Measurements from ENCODE around the gene DEFB132. TPM values are rescaled to one million over a fixed set of nuclear protein-coding genes. Genes with fewer than 3 reads are reported as not detected.

The DEFB132 gene
- total and polyA plus RNA-seq, 9 of the 15 experiments (the other 6 are each of a cell fraction or from before 2014, with no cell fraction given), result not detected

GRCh38 chr20:273884-274283 lies 16.4 kb downstream of the DEFB132 start (continued):
- TF ChIP-seq ZBTB40 (IDR thresholded peaks at IDR 0.05) (no peak), ZBTB40 (CRISPR knock-in tag; IDR thresholded peaks at IDR 0.05) (no peak), SMAD4 (CRISPR knock-in tag; conservative IDR thresholded peaks at IDR 0.05) (no peak), XRCC4 (IDR thresholded peaks at IDR 0.05; ENCODE audit: extremely low read depth, insufficient read depth, insufficient read length) (no peak), SOX6 (IDR thresholded peaks at IDR 0.05) (no peak), GATA2 (CRISPR knock-in tag; IDR thresholded peaks at IDR 0.05) (no peak), NFIX (CRISPR knock-in tag; IDR thresholded peaks at IDR 0.05; ENCODE audit: low read depth) (no peak), HMGXB4 (CRISPR knock-in tag; IDR thresholded peaks at IDR 0.05) (no peak), CUX1 (CRISPR knock-in tag; IDR thresholded peaks at IDR 0.05) (no peak), SMC3 (conservative IDR thresholded peaks at IDR 0.05; ENCODE audit: insufficient read depth, low read depth, low read length) (no peak)
